SK-N-SH (cell line): Measurements from ENCODE around the gene GVQW3. TPM values are rescaled to one million over a fixed set of nuclear protein-coding genes. Genes with fewer than 3 reads are reported as not detected.

ENCODE experiments used
- CTCF ChIA-PET: fragments of 300-600, 350-600 bp; formaldehyde crosslinking; extraction: SDS; loops from one replicate; lab custom pipeline; 2021; lab: Yijun Ruan, JAX
- POLR2A ChIA-PET: fragments of 350-600 bp; sonication (Branson Sonifier 250); formaldehyde crosslinking; extraction: SDS; loops from one replicate; lab custom pipeline; 2020; ENCODE audit warnings: antibody characterized with exemption, inconsistent platforms; lab: Yijun Ruan, JAX
- DNase-seq: peaks from one replicate; pipeline ENCODE4 v3.0.0; 2012
- H2AFZ ChIP-seq: fragments of 200-600 bp; sonication (generic); 2 replicates; pipeline ENCODE4 v1.8.1; 2016; ENCODE audit warnings: antibody characterized with exemption, mild to moderate bottlenecking, low read depth
- H3F3A ChIP-seq: fragments of 200-600 bp; sonication (generic); replicated peaks from 2 replicates; pipeline ENCODE3; 2016; ENCODE audit warnings: antibody characterized with exemption, mild to moderate bottlenecking; ENCODE audit not compliant: insufficient read depth
- H3K27ac ChIP-seq, 2 experiments: fragments of 200-500 bp in 1 of 2; fragments of 200-600 bp in 1 of 2; sonication (Bioruptor generic) in 1 of 2; sonication (generic), shearing (Covaris generic) in 1 of 2; 2 replicates each; pipeline versions ENCODE4 v1.5.1 to v1.6.1; 2014 to 2016; ENCODE audit warnings: low read depth in 2 of 2, inconsistent platforms in 1 of 2, low read length in 1 of 2, mild to moderate bottlenecking in 1 of 2, mixed read lengths in 1 of 2
- H3K27me3 ChIP-seq: fragments of 200-600 bp; sonication (generic), shearing (Covaris generic); 2 replicates; pipeline ENCODE4 v1.6.1; 2016; ENCODE audit warnings: mixed run types; ENCODE audit not compliant: insufficient read depth
- H3K36me3 ChIP-seq, 2 experiments: fragments of 200-500 bp in 1 of 2; fragments of 200-600 bp in 1 of 2; sonication (Bioruptor generic) in 1 of 2; sonication (generic) in 1 of 2; replicated peaks in 1 of 2; 2 replicates each; pipeline versions ENCODE3 to v1.5.1; 2014 to 2016; ENCODE audit warnings: low read length in 1 of 2, mild to moderate bottlenecking in 1 of 2; ENCODE audit not compliant: insufficient read depth in 2 of 2, control insufficient read depth in 1 of 2
- H3K4me1 ChIP-seq, 2 experiments: fragments of 200-500 bp in 1 of 2; fragments of 200-600 bp in 1 of 2; sonication (Bioruptor generic) in 1 of 2; sonication (generic), shearing (Covaris generic) in 1 of 2; 2 replicates each; pipeline versions ENCODE4 v1.5.1 to v1.6.1; 2014 to 2016; ENCODE audit warnings: low read depth in 1 of 2, low read length in 1 of 2, mixed run types in 1 of 2; ENCODE audit not compliant: insufficient read depth in 2 of 2, control insufficient read depth in 1 of 2
- H3K4me2 ChIP-seq: fragments of 200-600 bp; sonication (generic), shearing (Covaris generic); 2 replicates; pipeline ENCODE4 v1.6.1; 2017; ENCODE audit warnings: mixed run types
- H3K4me3 ChIP-seq, 2 experiments: fragments of 200-500 bp in 1 of 2; fragments of 200-600 bp in 1 of 2; sonication (Bioruptor generic) in 1 of 2; sonication (generic), shearing (Covaris generic) in 1 of 2; 2 replicates each; pipeline versions ENCODE4 v1.5.1 to v1.8.1; 2014 to 2016; ENCODE audit warnings: low read depth in 2 of 2, inconsistent platforms in 1 of 2, low read length in 1 of 2, mild to moderate bottlenecking in 1 of 2, mixed read lengths in 1 of 2, moderate library complexity in 1 of 2
- H3K79me2 ChIP-seq: fragments of 200-600 bp; sonication (generic); 2 replicates; pipeline ENCODE4 v1.8.1; 2017; ENCODE audit warnings: mild to moderate bottlenecking; ENCODE audit not compliant: insufficient read depth
- H3K9ac ChIP-seq: fragments of 200-600 bp; sonication (generic); 2 replicates; pipeline ENCODE4 v1.6.1; 2017; ENCODE audit warnings: mixed run types
- H3K9me2 ChIP-seq: fragments of 200-600 bp; sonication (generic); 2 replicates; pipeline ENCODE4 v1.6.1; 2017; ENCODE audit warnings: mixed run types
- H3K9me3 ChIP-seq: fragments of 200-600 bp; sonication (generic); 2 replicates; pipeline ENCODE4 v1.6.1; 2017; ENCODE audit warnings: mixed run types, mild to moderate bottlenecking, moderate library complexity
- H4K20me1 ChIP-seq: fragments of 200-600 bp; sonication (generic); 2 replicates; pipeline ENCODE4 v1.6.1; 2017; ENCODE audit warnings: mild to moderate bottlenecking, mixed run types; ENCODE audit not compliant: insufficient read depth
- ELF1 ChIP-seq: IDR thresholded peaks from 2 replicates; pipeline ENCODE4 v1.4.0; 2012
- FOSL2 ChIP-seq: IDR thresholded peaks from 2 replicates; pipeline ENCODE4 v1.4.0; 2012; ENCODE audit warnings: low read depth, mild to moderate bottlenecking, moderate library complexity, borderline replicate concordance
- FOXJ3 ChIP-seq: sonication (generic); formaldehyde crosslinking; IDR thresholded peaks from 2 replicates; pipeline ENCODE4 v1.5.1; 2020; ENCODE audit warnings: mild to moderate bottlenecking, missing genetic modification reagents
- FOXM1 ChIP-seq: IDR thresholded peaks from 2 replicates; pipeline ENCODE4 v1.4.0; 2012; ENCODE audit warnings: low read depth, mild to moderate bottlenecking
- IRF3 ChIP-seq: fragments of 150-350 bp; IDR thresholded peaks from 2 replicates; pipeline ENCODE4 v1.6.1; 2016; ENCODE audit warnings: mild to moderate bottlenecking, low read depth, low read length
- MAX ChIP-seq: IDR thresholded peaks from 2 replicates; pipeline ENCODE4 v1.4.0; 2012; ENCODE audit warnings: low read depth
- MEF2A ChIP-seq: IDR thresholded peaks from 2 replicates; pipeline ENCODE4 v1.4.0; 2012; ENCODE audit warnings: low read depth, borderline replicate concordance
- POLR2AphosphoS5 ChIP-seq: IDR thresholded peaks from 2 replicates; pipeline ENCODE4 v1.6.1; 2012; ENCODE audit warnings: low read depth, low read length
- RCOR1 ChIP-seq: fragments of 150-350 bp; IDR thresholded peaks from 2 replicates; pipeline ENCODE4 v1.6.1; 2017; ENCODE audit warnings: antibody characterized with exemption, low read length
- REST ChIP-seq: IDR thresholded peaks from 2 replicates; pipeline ENCODE4 v1.6.1; 2012; ENCODE audit warnings: mild to moderate bottlenecking, low read depth, low read length, moderate library complexity
- SIN3A ChIP-seq: IDR thresholded peaks from 2 replicates; pipeline ENCODE4 v1.6.1; 2012; ENCODE audit warnings: low read depth, mild to moderate bottlenecking, low read length, moderate library complexity, borderline replicate concordance
- SMC3 ChIP-seq: IDR thresholded peaks from 2 replicates; pipeline ENCODE4 v1.6.1; 2012; ENCODE audit warnings: low read depth, low read length, improper control_type of control experiment
- TAF1 ChIP-seq: IDR thresholded peaks from 2 replicates; pipeline ENCODE4 v1.6.1; 2012; ENCODE audit warnings: low read depth, mild to moderate bottlenecking, low read length, moderate library complexity, borderline replicate concordance
- TEAD4 ChIP-seq: IDR thresholded peaks from 2 replicates; pipeline ENCODE4 v1.4.0; 2012; ENCODE audit warnings: mild to moderate bottlenecking, borderline replicate concordance; ENCODE audit not compliant: insufficient read depth
- WGBS: methylation state at CpG from one replicate; pipeline ENCODE4 v1.1.6; 2017; ENCODE audit warnings: low lambda C conversion rate; 5-methylcytosine and 5-hydroxymethylcytosine counted together
- polyA plus RNA-seq, 3 experiments: library from polyadenylated mRNA; depleted of rRNA; stranded (reverse); fragments of >200 nt; gene quantifications; 2 replicates each; pipeline ENCODE4 v1.2.3, GENCODE V29; 2012

GVQW3 gene
- polyA plus RNA-seq, 1 of the 3 experiments (the other 2 are of a cell fraction), result 2.3 TPM

- Histone ChIP-seq H3K27me3 (no peaks in the 10 kb centered on the region), H3K36me3 (no peaks in the 10 kb centered on the region), H3K79me2 (no peaks in the 10 kb centered on the region), H3K9ac (no peak overlapping the region), H3K4me3 (no peak overlapping the region), H3F3A (no peaks in the 10 kb centered on the region), H3K9me2 (no peaks in the 10 kb centered on the region), H4K20me1 (no peaks in the 10 kb centered on the region), H3K4me1 (peaks cover 0 to 10% of the 10 kb centered on the region in 2 experiments; a peak in 3 of 4 replicates), H2AFZ (no peak overlapping the region), H3K4me2 (no peak overlapping the region), H3K27ac (peak overlapping the region in 1 of 2 experiments; percentile 61; a peak in 2 of 4 replicates), H3K9me3 (no peaks in the 10 kb centered on the region)
- ChIA-PET CTCF (interaction anchor here (1.2 kb wide), 1 partner anchor 38 kb away, joined by 3 read pairs; no protein-coding TSS in a partner anchor), POLR2A (interaction anchor here (0.9 kb wide), 1 partner anchor 16 kb away, joined by 3 read pairs; no protein-coding TSS in a partner anchor)
- 68% methylated on average over 7 of the region's 7 CpGs for WGBS
- TF ChIP-seq REST, result no peak
- peak; percentile 27 for DNase-seq
Observed at GRCh38 chr11:76408171-76408965, 27.2 kb downstream of the GVQW3 start.

GRCh38 chr11:76410851-76411357, 29.8 kb downstream of the GVQW3 start:
- H2AFZ ChIP-seq, result no peak overlapping the region
- H3K27ac ChIP-seq, result no peak overlapping the region
- H3K27me3 ChIP-seq, result no peaks in the 10 kb centered on the region
- H3K9me2 ChIP-seq, result no peaks in the 10 kb centered on the region
- peaks cover 0 to 13% of the 10 kb centered on the region in 2 experiments; a peak in 3 of 4 replicates for H3K4me1 ChIP-seq
- H3K4me2 ChIP-seq, result no peak overlapping the region
- TF ChIP-seq REST, result no peak
- TF ChIP-seq TAF1, result no peak
- no peak for TF ChIP-seq FOXJ3 (CRISPR knock-in tag)
- TF ChIP-seq SMC3, result no peak
- no peak for TF ChIP-seq SIN3A
- TF ChIP-seq MEF2A, result no peak
- TF ChIP-seq TEAD4, result no peak
- no peak for TF ChIP-seq MAX
- no peak for TF ChIP-seq RCOR1
- no peak for TF ChIP-seq IRF3
- no peak for TF ChIP-seq ELF1
- no peak for TF ChIP-seq FOSL2
- no peak for TF ChIP-seq FOXM1
- TF ChIP-seq POLR2AphosphoS5, result no peak
- CTCF ChIA-PET, result interaction anchor here (0.7 kb wide), 1 partner anchor 12 kb away, joined by 3 read pairs; no protein-coding TSS in a partner anchor
- no peak overlapping the region for H3K9ac ChIP-seq
- POLR2A ChIA-PET, result no interaction called here
- H3K4me3 ChIP-seq, result no peak overlapping the region
- H4K20me1 ChIP-seq, result no peaks in the 10 kb centered on the region
- 84% methylated on average over 10 of the region's 10 CpGs for WGBS
- H3K9me3 ChIP-seq, result no peaks in the 10 kb centered on the region
- H3K36me3 ChIP-seq, result no peaks in the 10 kb centered on the region
- H3K79me2 ChIP-seq, result no peaks in the 10 kb centered on the region
- no peak for DNase-seq
- H3F3A ChIP-seq, result no peaks in the 10 kb centered on the region
